Panc1 (cell line): ENCODE results near the gene TMEM219.

ENCODE experiments used
- CTCF ChIP-seq: fragments of 450-650 bp; IDR thresholded peaks from 2 replicates; pipeline ENCODE4 v1.5.1; 2017; ENCODE audit warnings: mild to moderate bottlenecking
- POLR2AphosphoS5 ChIP-seq: IDR thresholded peaks from 2 replicates; pipeline ENCODE4 v1.6.1; 2012; ENCODE audit warnings: mild to moderate bottlenecking, low read depth, low read length, moderate library complexity

GRCh38 chr16:29975134-29975538, 13.3 kb downstream of the TMEM219 start:
- no peak for TF ChIP-seq CTCF
- no peak for TF ChIP-seq POLR2AphosphoS5
